Inflammatory macrophage treated with lipopolysaccharide for 4 hours (primary cell): ENCODE results near the gene CLCNKB.
"Not testable (repeated sequence)": the region's sequence is repeated elsewhere in the genome, so short reads cannot be mapped to it uniquely, and the experiment has no call there.

Experiments used
- DNase-seq: peaks from one replicate; pipeline ENCODE4 v3.0.0-alpha.2; 2020

The CLCNKB gene

GRCh38 chr1:16061989-16062686 is 18.6 kb downstream of the CLCNKB start:
- DNase-seq = not testable (repeated sequence)

GRCh38 chr1:16062687-16063075 is 19.1 kb downstream of the CLCNKB start:
- DNase-seq = not testable (repeated sequence)

DNA sequence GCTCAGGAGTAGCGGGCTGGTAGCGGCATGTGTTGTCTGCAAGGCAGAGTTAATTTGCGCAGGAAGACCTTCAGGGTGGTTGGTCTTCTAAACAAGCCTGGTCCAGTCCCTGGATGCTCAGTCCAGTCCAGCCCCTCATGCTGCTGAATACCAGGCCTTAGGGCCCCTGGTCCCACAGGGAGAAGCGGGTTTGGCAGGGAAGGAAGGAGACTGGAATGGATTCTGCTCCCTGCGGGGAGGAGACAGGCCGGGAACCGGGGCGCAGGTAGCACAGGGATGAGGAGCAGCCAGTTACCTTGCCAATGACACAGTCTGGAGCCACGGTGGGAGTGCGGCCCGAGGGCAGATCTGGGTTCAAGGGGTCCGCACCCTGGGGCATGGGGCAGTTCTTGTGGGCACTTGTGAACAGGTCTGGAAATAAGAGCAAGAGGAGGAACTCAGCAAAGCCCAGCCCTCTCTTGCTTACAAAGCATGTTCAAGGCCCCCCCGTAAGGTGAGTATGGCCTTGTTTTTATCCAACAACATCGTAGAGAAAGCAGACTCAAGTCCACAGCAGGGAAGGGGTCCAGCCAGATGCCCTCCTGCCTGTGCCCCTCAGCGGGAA is 19.7 kb downstream of the CLCNKB start:
- no peak for DNase-seq

DNA sequence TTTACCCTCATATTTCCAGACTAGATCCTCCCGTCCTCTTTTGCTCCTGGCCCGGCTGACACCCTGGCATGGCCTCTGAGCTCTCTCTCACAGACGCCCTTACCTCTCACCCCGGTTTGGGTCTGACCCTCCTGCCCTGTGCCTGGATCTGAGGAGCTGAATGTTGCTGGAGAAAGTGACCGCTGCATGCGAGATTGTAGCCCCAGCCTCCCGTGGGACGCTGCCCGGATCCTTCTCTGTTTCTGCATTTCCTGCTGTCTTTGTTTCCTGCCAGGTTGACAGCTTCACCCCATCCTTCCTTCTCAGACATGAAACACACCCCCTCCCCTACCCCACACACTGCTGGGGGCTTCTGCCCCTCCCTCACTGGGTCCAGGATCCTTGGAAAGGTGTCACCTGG is 20.3 kb downstream of the CLCNKB start:
- no peak for DNase-seq

DNA sequence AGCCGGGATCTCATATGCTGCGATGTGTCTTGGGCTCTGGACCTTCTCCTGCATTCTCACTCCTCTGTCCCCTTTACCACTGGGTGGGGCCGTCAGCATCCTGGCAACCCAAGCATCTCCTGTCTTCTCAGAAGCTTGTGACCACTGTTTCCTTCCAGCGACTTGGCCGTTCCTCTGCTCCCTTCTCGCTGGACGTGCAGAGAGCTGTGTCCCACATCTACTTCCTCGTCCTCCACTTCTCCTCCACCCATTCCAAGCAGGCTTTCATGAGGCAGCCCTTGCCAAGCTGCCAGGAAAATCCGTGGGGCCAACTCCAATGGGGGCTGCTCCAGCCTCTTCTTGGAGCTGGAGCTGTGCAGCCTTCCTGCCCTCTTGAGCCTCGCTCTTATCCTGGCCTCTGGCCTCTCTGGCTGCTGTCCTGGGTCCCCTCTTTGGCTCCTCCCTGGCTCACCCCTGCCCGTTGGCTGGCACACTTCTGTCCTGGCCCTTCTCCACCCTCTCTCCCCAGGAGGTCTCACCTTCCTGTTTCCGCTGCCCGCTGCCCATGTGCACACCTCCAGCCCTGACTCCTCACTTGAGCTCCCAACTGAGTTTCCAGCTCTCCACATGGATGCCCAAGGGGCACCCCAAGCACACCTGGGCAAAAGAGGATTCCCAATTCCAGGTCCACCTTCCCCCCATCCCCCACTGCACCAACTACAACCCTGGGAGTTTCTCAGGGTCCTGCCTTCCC is 21.1 kb downstream of the CLCNKB start:
- no peak for DNase-seq

GRCh38 chr1:16065269-16065576 is 21.6 kb downstream of the CLCNKB start:
- DNase-seq = no peak

GRCh38 chr1:16066245-16066644 is 22.7 kb downstream of the CLCNKB start:
- no peak for DNase-seq

DNA sequence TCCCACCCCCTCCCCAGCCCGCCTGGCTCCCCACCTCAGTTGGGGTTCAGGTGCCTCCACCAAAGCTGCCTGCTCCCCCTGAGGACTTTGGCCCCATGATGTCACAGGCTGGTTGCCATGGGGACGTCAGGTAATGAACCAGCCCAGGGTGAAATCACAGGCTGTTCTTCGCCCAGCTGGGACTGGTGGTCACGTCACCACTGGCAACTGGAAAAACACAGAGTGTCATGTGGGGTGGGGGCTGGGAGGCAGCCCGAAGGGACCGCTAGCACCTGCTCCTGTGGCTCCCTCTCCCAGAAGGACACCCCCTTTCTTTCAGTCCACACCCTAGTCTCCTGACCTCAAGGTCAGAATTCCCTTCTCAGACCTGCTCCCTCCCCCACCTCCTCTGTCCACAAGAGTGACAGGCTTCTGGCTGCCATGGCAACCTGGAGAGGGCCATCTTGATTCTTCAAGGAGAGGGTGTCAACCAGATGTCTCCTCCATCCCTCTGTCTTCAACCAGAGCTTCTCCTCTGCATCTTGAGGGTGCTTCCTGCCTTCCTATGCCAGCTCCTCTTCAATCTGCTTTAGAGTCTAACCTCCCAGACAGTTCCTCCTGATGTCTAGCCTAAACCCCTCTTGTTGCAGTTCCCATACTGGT is 23.7 kb downstream of the CLCNKB start:
- no peak for DNase-seq

- no peak for DNase-seq
Measured at GRCh38 chr1:16067933-16068332, 24.4 kb downstream of the CLCNKB start.

- DNase-seq = no peak
Measured at GRCh38 chr1:16068356-16069270, 25.0 kb downstream of the CLCNKB start.

- DNase-seq = no peak
Measured at GRCh38 chr1:16070640-16071355, 27.2 kb downstream of the CLCNKB start.

DNA sequence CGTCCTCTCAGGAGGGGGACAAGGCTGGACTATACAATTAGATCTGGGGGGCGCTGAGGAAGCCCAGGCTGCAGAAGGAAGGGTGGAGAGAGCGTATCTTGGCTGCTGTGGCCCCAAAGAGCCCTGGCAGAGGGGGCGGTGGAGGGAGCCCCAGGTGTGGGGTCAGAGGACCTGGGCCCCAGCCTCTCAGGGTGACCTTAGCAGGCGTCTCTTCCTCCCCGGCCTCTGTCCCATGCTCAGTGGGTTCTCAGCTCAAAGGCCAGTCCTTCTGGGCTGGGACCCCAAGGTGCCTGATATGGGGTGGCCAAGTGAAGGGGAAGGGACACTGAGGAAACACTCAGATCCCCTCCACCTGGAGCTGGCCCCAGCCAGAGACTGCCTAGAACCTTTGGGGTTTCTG is 28.0 kb downstream of the CLCNKB start:
- DNase-seq = no peak

DNA sequence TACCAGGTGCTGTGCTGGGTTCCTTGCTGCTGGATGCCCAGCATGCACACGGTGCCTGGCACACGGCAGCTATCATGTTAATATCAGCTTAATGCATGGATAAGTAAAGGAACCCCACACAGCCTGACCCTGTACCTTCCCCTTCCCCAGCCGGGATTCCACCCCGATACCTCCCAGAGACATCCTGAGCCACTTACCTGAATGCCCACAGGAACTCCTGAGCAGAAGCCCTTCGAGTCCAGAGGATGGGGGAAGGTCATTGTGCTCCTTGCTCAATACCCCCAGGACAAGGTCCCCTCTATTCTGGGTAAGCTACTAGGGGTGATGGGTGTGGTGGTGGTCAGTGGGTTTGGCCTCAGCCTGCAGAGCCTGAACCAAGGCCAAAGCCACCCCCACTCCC is 28.5 kb downstream of the CLCNKB start:
- no peak for DNase-seq

- no peak for DNase-seq
Measured at GRCh38 chr1:16072616-16073484, 29.3 kb downstream of the CLCNKB start.

DNA sequence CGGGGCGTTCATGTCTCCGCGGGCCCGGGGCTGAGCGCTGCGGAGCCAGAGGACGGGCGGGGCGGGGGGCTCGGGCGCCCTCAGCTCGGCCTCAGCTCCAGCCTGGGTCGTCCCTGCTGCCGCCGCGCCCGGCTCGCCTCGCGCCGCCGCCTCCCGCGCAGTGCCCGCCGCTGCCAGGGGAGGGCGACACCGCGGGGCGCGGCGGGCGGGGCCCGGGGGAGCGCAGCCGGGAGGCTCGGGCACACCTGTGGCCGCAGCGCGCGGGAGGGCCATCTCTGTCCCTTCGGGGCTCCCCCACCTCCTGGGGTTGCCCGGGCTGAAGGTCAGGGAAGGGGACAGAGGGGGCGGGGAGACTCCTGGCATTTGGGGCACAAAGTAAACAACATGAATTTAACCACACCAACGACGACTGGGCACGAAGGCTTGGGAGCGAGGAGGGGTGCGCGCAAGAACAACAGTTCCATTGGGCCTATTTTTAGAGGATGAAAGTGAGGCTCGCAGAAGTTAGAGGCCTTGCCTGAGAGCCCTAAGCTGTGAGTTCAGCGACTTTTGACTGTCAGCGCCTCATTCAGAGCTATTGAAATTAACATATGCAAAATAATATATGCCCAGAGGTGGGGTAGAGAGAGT is 30.0 kb downstream of the CLCNKB start, which contains the start of gene FAM131C:
FAM131C (minus strand) TSS at position 162 of the 630 bp plus-strand sequence. CDS start 209 bp downstream, outside the sequence.
- DNase-seq = no peak

GRCh38 chr1:16074217-16074616 is 30.6 kb downstream of the CLCNKB start:
- no peak for DNase-seq

GRCh38 chr1:16075337-16076030 is 31.9 kb downstream of the CLCNKB start:
- no peak for DNase-seq

DNA sequence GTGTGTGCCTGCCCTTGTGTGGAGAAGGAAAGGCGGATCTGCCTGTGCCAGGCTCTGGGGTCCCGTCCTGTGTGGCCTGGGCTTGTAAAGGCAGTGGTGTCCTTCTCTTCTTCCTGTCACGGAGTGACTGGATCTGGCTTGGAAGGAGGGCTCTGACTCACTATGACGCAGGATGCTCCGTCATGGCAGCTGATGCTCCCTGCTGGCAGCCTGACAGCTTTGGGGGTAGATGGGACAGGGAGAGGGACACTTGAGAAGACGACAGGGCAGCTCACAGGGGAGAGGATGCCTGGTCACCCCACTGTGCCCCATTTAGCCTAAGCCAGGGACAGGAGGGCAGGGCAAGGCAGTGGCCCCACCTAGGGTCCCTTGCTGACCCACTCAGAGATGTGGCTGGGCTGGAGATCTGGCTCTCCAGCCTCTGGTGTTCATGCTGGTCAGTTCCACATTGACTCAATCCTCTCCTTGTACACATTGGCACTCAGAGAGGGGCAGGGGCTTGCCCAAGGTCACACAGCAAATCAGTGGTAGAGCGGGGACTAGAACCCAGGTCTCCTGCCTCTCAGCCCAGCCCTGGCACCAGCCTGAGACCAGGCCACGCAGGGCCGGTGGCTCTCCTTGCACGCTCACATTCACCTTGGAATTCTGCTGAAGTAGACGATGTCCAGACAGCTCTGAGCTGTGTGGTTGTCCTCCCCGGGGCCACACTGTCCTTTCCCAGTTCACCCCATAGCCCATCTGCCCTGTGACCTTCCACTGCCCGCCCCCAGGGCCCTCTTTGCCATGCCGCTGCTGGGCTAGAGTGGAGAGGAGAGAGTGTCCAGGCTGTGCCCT is 32.7 kb downstream of the CLCNKB start:
- DNase-seq = no peak

GRCh38 chr1:16076865-16077238 is 33.3 kb downstream of the CLCNKB start:
- no peak for DNase-seq
